ENCODE measurements around the gene MAGI1.
"Not testable (repeated sequence)": the region's sequence is repeated elsewhere in the genome, so short reads cannot be mapped to it uniquely, and the experiment has no call there.

Gene MAGI1

DNA sequence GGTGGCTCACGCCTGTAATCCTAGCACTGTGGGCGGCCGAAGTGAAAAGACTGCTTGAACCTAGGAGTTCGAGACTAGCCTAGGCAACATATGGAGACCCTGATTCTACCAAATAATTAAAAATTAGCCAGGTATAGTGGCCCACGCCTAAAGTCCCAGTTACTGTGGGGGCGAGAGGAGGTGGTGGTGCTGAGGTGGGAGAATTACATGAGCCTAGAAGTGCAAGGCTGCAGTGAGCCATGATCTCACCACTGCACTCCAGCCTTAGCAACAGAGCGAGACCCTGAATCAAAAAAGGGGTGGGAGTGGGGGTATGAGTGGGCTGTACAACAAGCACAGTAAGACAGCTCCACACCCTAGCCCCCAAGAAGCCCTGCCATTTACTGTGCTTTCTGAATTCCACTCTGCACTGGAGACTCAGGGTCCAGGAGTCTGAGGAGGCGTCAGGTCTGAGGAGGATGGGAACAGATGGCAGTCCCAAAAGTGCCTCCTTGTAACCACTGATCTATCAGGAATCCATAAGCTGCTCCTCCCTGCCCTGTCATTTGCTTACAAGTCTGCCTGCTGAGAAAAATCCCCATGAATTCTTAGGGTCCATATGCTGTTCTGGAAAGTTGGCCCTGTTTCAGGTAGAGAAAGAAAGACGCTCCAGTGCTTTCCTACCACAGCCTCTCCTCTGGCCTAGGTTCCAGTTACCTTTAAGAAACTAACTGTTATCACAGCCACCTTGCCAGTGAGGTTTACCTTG is 171.1 kb downstream of the MAGI1 start:
- DNase-seq, result no peak

DNA sequence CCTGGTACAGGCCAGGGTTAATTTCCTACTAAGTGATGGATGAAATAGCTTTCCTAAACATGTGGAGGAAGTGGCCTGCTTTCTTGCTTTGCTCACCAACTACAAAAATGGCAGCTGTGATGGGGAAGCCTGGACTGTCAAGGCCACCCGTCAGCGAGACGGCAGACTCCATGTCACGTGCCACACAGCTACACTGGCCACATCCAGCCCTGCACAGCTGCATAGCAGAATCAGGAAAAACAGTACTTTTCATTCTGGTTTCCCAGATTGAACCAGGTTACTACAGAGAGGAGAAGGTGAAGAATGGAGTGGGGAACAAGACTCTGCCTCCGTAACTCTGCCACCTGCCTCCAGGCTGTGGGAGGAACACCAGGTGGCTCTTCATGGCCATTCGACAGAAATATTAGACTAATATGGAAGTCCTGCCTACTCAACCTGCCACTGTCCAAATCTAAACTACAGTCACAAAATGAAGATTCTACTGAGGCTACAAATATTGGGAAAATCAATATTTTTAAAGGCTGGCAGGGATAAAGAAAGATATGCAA is 174.3 kb downstream of the MAGI1 start:
- DNase-seq, result no peak

DNA sequence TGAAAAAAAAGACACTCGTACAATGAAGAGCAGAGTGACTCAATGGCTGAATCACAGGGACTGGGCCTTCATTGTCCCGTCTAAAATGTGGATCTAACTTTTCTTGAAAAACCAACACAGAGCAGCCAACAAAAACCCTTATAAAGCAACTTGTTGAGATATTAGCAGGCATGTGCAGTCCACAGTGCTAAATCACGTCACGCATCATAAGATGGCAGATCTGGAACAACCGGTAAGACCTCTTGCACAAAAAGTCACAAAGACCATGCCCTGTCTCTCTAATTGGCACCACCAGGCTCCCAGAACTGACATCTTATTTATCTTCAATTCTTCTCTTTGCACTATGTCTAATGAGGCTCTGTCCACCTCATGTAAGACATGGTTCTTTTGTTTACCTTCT is 177.0 kb downstream of the MAGI1 start:
- no peak for DNase-seq

DNA sequence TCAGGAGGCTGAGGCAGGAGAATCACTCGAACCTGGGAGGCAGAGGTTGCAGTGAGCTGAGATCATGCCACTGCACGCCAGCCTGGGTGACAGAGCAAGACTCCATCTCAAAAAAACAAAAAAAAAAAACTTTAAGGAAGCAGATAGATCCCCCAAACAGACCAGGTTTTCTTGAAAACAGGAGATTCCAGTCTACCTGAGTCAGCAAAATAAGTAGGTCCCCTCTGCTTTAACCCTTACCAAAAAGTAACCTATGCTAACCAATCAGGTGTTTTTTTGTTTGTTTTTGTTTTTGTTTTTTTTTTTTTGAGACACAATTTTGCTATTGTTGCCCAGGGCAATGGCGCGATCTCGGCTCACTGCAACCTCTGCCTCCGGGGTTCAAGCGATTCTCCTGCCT is 179.1 kb downstream of the MAGI1 start:
- DNase-seq, result not testable (repeated sequence)

DNA sequence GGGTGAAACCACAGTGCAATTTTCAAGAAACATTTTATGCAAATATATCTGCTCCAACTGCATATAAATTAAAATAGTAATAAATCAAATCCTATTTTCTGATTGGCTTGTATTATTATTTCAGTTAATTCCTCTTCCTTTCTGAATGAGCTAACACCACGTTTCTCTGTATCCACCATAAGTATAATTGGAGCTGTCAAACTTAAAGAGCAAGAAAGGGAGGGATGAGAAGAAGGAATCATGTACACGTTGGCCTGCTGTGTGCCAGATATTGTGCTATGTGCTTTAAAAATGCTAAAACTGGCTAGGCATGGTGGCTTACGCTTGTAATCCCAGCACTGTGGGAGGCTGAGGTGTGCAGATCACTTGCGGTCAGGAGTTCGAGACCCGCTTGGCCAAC is 180.0 kb downstream of the MAGI1 start:
- DNase-seq, result no peak

DNA sequence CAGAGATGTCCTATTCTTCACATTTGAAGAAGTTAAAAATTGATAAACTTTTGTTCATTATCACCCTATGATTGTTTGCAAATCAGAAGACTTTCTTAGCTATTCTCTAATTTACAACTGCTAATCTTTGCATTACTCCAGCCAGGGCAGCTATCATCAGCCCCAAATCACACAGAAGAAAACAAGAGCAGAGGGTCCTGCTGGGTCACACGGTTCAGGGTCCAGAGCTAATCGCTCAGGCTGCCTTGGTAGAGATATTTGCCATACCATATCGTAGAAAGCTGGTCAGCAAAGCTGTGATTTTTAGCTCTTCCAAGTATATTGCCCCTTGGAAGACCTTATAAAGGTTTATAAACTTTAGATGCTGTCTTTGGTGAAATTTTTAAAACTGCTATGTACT is 181.4 kb downstream of the MAGI1 start:
- DNase-seq, result no peak

DNA sequence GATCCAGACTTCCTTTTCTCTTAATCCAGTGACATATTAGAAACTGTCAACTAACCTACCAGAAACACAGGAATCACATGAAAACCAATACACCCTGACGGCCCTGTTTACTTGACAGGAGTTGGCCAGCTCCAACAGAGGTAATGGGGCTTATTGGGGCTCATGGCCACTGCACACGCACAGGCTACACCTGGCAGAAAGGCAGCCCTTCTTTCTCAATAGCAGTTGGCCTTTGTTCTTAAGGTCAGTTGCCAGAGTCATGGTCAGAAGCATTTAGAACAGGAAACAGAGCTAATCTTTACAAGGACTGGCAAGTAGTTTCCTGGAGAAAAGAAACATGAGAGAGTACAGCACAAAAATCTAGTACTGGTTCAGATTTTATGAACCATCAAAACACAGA is 181.8 kb downstream of the MAGI1 start:
- DNase-seq, result no peak

DNA sequence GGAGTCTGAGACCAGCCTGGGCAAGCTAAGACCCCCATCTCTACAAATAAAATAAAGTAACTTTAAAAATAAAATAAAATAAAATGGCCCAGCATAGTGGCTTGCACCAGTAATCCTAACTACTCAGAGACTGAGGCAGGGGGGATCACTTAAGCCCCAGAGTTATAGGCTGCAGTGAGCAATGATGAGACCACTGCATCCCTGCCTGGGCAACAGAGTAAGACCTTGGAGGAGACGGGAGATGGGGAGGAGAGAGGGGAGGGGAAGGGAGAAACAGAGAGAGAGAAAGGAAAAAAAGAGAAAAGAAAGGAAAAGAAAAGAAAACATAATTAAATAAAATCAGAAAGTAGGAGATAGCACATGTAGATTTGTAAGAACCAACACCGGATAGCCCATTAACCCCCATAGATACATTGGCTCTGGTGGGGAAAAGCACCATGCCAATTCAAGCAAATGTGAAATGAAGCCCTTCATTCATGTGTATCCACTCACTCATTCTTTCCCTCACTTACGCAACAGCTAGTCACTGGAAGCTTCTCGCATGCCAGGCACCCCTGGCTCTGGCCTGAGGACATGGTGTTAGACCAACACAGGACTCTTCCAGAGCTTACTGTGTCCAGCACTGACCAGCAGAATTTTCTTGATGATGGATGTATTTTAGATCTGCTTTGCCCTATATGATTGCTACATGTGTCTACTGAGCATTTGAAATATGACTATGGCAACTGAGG is 183.2 kb downstream of the MAGI1 start:
- DNase-seq, result no peak

DNA sequence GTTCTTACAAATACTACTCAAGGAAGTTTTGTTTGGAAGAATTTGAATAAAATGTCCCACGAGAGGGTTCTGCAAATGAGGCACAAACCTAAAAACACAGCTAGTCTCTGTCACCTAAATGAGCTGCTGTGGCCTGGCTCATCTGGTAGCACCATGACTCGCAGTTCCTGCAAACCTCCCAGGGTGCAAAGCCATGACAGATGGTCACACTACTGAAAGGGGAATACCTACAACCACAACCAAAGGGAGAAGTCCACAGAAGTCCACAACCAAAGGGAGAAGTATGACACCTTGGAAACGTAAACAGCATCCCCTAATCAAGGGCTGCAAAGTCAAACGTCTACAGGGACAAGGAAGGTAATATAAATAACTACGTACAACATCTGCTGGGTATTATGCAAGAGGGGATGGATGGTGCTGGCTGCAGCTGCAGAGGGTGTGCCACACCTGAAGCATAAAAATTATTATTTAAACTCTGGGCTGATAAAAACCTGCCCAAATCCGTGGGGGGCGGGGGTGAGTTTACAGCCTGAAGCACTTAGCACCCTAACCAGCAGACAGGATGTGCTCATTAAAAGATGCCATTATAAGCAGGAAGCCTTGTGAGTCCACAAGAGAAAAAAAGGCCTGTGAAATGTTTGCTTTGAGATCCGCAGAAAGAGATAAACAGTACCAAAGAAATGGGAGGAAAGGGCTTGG is 184.0 kb downstream of the MAGI1 start:
- no peak for DNase-seq

DNA sequence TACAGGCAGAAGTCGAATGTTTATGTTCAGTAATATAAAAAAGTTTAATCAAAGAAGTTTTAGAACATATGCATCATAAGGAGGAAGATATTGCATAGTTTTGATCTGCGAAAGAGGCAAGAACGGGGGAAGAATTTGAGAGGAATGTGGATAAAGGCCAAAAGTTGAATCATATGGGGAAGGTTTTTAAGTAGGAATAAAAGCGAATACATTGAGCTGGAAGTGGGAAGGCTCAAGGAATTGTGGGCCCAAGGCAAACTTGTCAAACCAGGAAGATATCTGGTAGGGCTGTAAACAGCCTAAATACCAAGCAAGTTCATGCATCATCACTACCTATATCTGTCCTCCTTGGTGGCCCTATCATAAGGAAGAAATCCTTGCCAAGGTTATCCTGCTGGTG is 186.9 kb downstream of the MAGI1 start:
- no peak for DNase-seq

DNA sequence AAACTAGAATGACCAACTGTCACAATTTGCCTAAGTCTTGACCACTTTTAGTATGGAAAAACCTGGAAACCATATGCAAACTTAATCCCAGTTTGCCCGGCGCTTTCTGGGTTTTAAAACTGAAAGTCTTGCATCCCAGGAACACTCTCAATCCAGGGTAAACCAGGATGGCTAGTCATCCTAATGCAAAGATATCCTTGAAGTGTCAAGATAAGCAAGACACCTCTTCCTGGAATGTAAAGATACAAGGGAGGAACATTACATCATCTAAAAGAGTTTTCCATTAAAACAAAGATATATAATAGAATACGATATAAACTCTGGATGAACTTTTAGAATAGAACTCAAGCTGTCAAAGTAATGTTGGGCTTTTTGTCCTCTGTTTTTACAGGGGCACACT is 188.5 kb downstream of the MAGI1 start:
- no peak for DNase-seq

DNA sequence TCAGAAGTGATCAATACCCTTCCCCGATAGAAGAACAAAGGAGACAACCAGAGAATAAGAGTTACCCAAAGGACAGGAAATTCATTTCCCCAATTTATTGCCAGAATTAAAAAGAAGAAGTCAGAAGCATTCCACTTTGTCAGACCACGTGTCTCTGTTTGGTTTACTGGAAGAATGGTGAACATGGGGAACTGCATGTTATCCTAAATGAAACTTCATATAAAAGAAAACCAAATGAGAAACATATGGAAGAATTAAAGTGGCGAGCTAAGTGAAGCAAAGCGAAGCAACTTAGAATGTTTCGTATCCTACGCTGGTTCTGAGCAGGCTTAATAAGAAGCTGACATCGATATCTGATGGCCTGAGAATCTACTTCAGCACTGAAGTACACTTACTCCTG is 190.7 kb downstream of the MAGI1 start:
- no peak for DNase-seq

DNA sequence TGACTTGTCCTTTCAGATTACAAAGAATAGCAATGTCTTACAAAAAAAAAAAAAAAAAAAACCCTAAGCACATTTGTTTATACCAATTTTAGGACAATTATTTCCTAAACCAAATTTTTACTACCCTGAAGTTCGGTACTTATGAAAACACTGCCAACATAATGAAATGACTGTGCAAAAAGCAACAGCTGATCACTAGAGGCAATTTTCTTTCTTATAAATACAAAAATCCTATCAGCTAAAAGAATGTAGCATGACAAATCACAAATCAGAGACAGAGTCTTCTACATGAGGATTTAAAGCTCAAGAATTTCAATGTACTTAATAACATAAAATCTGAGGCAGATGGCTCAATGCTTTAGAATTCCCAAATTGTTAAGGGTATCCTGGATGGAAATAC is 191.8 kb downstream of the MAGI1 start:
- no peak for DNase-seq

DNA sequence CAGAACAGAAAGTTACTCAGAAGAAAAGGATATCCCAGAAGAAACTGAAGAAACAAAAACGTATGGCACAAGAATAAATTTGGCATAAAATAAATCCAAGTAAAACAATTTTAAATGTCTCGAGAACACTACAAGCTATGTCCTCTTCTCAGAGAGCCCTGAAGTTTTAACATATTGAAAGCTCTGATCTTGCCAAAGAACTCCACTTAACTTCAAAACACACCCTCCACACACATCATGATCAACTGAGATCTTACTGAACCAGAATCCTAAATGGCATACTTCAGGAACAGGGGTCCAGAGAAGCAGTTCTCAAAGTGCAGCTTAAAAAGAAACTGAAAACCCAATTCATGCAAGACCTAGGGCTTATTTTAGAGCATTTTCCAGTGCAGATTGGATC is 194.3 kb downstream of the MAGI1 start:
- no peak for DNase-seq

DNA sequence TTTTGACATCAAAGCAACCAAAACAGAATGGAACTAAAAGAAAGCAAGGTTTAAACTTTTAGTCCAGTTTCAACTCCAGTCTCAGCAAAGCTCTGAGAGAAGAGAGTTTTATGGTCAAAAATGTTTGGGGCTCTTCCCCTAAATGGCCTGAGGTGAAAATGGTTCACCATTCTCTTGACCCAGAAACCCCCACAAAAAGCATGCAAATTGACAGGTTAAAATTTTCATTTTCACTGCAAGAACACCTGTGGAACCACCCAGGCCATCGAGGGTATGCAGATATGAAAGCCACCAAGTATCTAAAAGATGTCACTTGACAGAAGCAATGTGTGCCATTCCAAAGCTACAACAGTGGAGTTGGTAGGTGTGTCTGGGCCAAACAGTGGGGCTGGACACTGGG is 195.0 kb downstream of the MAGI1 start:
- DNase-seq, result no peak

DNA sequence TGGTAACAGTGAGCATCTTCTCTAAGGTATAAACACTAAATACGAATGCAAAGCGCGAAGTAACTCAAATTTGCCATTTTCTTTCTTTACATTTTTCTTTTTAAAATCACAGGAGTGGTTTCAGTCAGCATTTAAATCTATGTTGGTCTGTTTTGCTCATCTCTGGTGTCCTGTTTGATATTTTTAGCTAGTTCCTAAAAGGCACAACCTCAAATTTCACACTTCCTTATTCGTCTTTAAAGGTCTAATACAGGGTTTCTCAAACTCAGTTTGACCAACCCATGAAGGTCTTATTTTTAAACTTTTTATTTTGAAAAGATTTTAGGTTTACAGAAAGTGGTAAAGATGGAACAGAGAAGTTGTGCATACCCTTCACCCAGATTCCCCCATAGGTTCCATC is 201.1 kb downstream of the MAGI1 start:
- DNase-seq, result no peak

DNA sequence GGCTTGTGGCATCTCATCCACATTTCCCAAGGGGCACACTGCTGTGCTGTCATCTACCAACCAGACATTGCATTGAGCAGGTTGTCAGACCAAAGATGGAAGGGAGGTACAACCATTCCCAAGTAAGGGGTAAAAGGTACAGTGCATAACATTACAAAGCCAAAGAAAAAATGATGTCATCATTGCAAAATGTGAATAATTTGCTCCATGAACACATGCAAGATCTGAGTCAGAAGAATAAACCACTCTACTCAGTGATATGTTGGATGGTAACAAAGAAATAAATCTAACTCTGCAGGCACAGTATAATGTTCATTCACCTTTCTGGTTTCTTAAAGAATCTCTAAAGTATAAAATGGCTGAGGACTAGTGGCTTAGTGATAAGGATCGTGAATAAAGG is 202.7 kb downstream of the MAGI1 start:
- no peak for DNase-seq

DNA sequence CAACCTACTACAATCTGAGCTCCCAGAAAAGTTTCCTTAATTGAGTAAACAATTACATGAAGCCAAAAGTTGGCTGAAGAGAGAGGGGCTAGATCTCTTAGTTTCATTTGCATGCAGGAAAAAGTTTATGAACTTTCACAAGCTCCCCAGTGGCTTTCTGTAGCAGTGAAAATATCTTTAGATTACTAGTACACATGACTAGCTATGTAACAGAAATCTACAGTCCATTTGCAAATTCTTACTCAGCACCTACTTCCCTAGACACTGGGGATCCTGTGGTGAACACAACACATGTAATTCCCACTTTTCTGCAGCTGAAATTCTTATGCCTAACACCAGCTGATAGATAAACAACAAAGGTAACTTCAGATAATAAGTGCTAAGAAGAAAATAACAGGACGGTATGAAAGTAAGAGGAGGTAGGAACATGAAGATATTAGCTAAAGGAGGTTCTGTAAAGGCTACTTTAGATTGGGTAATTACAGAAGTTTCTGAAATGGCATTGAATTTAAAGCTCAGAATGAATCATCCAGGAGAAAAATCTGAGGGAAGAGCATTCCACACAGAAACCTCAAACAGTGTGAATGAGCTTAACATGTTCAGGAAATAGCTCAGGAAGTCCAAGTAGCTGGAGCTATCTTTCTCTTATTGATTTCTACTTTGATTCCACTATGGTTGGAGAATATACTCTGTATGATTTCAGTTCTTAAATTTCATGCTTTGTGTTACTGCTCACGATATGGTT is 204.8 kb downstream of the MAGI1 start:
- no peak for DNase-seq

DNA sequence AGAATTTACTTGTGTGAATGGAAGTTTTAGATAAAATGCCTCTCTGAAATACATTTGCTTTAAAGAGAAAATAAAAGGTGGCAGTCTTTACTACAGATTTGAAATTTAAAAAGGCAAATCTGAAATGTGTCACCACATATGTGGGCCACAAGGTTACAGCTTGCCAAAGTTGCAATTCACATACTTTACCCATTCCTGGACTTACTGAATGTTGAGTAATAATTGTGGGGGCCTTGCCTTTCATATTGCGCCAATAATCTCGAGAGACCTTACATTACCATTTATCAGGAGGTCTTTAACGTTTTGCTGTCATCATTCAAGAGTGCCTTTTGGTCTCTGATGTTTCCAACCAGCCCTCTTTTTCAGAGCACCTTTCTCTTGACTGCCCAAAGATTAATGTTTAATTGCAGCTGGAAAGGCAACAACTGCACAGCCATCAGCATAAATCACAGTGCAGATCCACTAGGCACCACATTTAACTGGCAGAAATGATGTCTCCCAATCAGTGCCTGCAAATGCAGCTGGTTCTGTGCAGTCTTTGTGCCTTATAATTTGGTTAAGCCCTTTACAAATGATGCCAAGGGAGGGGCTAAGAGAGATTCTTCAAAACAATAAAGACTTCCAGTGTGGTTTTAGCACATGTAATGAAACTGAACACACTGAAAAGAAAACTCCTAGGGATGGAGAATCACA is 206.8 kb downstream of the MAGI1 start:
- DNase-seq, result no peak

DNA sequence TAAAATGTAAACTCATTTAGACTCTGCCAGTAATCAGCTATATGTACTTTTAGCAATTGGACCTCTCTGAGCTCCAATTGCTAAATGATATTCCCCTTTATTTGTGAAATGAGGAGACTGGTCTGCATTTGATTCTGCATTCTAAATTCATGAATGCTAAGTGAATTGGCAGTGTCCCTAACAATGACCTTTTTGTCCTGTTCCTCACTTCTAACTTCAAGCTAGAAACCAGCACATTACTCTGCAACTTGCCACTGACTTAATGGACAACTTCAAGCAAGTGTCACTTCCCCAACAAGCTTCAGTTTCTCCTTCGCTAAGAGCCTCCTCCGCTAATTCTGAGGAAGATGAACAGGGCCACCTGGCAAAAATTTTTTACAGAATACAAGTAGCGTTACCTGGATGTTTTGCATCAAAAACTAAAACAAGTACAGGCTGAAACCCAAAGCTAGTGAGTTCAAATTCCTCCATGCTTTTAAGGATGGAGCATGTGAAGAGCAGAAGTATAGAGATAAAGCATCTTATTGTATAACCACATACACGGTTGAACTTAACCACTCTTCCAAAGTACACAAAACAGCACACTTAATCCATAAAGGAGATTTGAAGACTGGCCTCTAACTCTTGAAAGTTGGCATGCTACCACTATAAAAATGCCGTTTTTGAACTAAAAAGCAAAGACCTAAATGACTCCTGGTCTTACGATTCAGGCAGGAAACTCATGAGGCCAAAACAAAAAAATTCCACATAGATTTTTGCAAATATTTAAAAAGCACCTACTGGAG is 207.6 kb downstream of the MAGI1 start:
- no peak for DNase-seq

DNA sequence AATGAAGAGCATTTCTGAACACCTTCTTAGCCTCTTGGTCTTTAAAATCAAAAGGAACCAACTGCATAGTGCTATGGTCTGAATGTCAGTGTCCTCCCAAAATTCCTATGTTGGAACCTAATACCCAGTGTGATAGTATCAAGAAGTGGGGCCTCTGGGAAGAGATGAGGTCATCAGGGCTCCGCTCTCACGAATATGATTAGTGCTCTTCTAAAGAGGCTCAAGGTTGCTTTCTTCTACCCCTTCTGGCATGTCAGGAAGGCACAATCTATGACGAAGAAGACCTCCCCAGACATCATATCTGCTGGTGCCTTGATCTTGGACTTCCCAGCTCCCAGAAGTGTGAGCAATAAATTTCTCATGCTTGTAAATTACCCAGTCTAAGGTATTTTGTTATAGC is 209.5 kb downstream of the MAGI1 start:
- DNase-seq, result no peak

DNA sequence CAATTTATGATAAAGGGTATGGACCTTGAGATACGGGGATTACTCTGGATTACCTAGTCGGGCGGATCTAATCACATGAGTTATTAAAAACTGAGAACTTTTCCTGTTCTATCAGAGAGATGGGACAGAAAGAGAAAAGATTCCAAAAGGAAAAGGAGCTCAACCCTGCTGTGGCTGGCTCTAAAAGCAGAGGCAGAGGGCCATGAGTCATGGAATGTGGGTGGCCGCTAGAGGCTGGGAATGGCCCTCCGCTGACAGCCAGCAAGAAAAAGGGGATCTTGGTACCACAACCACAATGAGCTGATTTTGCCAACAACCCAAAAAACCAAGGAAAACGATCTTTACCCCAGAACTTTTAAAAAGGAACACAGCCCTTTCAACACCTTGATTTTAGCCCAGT is 210.0 kb downstream of the MAGI1 start:
- DNase-seq, result no peak
